IMR-90 (cell line): ENCODE measurements around the gene ASTN2. TPM values are rescaled to one million over a fixed set of nuclear protein-coding genes. Genes with fewer than 3 reads are reported as not detected.

Experiments used
- ATAC-seq: fragments of 200-7000 bp; cut with Tn5 transposase; 2 replicates; pipeline ENCODE4 v1.9.1; 2020; ENCODE audit warnings: low read depth, mild to moderate bottlenecking, moderate library complexity
- BruUV-seq: library from RNA; stranded (reverse); fragments of 400-500 nt; replicated peaks from 2 replicates; lab custom pipeline; 2021; lab: Mats Ljungman, UMichigan
- CTCF ChIA-PET: fragments of 300-600 bp; formaldehyde crosslinking; extraction: SDS; loops from one replicate; lab custom pipeline; 2021; ENCODE audit warnings: antibody characterized with exemption; lab: Yijun Ruan, JAX
- POLR2A ChIA-PET: fragments of 300-600 bp; sonication (Branson Sonifier 250); formaldehyde crosslinking; loops from one replicate; lab custom pipeline; 2022; ENCODE audit warnings: antibody characterized with exemption; ENCODE audit not compliant: unreplicated experiment; lab: Charles Lee
- DNase-seq: peaks from one replicate; pipeline ENCODE4 v3.0.0; 2013
- H2AFZ ChIP-seq: replicated peaks from 2 replicates; pipeline ENCODE3; 2013; ENCODE audit warnings: low read length, mild to moderate bottlenecking; ENCODE audit not compliant: poor library complexity
- H2AK5ac ChIP-seq: 2 replicates; pipeline ENCODE4 v1.6.1; 2013; ENCODE audit warnings: low read depth, low read length, inconsistent platforms
- H2AK9ac ChIP-seq: replicated peaks from 2 replicates; pipeline ENCODE3; 2013; ENCODE audit warnings: mild to moderate bottlenecking, low read depth, low read length, moderate library complexity; ENCODE audit not compliant: poor library complexity
- H2BK120ac ChIP-seq: 2 replicates; pipeline ENCODE4 v1.6.1; 2013; ENCODE audit warnings: low read depth, low read length, inconsistent platforms
- H2BK15ac ChIP-seq: 3 replicates; pipeline ENCODE4 v1.6.1; 2013; ENCODE audit warnings: low read depth, low read length, inconsistent platforms
- H2BK20ac ChIP-seq: 2 replicates; pipeline ENCODE4 v1.6.1; 2013; ENCODE audit warnings: low read depth, mild to moderate bottlenecking, inconsistent platforms, low read length, moderate library complexity
- H2BK5ac ChIP-seq: 2 replicates; pipeline ENCODE4 v1.6.1; 2013; ENCODE audit warnings: mild to moderate bottlenecking, low read depth, low read length, inconsistent platforms; ENCODE audit not compliant: poor library complexity, severe bottlenecking
- H3K14ac ChIP-seq: replicated peaks from 2 replicates; pipeline ENCODE4 v1.6.1; 2013; ENCODE audit warnings: low read depth, low read length, inconsistent platforms
- H3K18ac ChIP-seq: 2 replicates; pipeline ENCODE4 v1.6.1; 2013; ENCODE audit warnings: low read depth, low read length, control low read depth
- H3K23ac ChIP-seq: 2 replicates; pipeline ENCODE4 v1.6.1; 2013; ENCODE audit warnings: low read depth, low read length, inconsistent platforms
- H3K27ac ChIP-seq: 2 replicates; pipeline ENCODE4 v1.5.1; 2013; ENCODE audit warnings: mild to moderate bottlenecking, control low read depth, low read length; ENCODE audit not compliant: insufficient read depth
- H3K27me3 ChIP-seq: 2 replicates; pipeline ENCODE4 v1.6.1; 2013; ENCODE audit warnings: low read length; ENCODE audit not compliant: control insufficient read depth, insufficient read depth
- H3K36me3 ChIP-seq: 2 replicates; pipeline ENCODE4 v1.6.1; 2013; ENCODE audit warnings: low read length, mixed read lengths; ENCODE audit not compliant: control insufficient read depth, insufficient read depth
- H3K4ac ChIP-seq: 2 replicates; pipeline ENCODE4 v1.6.1; 2013; ENCODE audit warnings: low read depth, low read length, inconsistent platforms
- H3K4me1 ChIP-seq: 2 replicates; pipeline ENCODE4 v1.6.1; 2013; ENCODE audit warnings: low read length, mixed read lengths; ENCODE audit not compliant: control insufficient read depth, insufficient read depth
- H3K4me2 ChIP-seq: 2 replicates; pipeline ENCODE4 v1.6.1; 2013; ENCODE audit warnings: low read depth, mild to moderate bottlenecking, control low read depth, low read length, moderate library complexity
- H3K4me3 ChIP-seq: 2 replicates; pipeline ENCODE4 v1.5.1; 2013; ENCODE audit warnings: low read depth, mild to moderate bottlenecking, control low read depth, low read length, moderate library complexity; ENCODE audit not compliant: insufficient read depth
- H3K56ac ChIP-seq: 2 replicates; pipeline ENCODE4 v1.6.1; 2013; ENCODE audit warnings: low read length, inconsistent platforms; ENCODE audit not compliant: insufficient read depth; ENCODE audit errors: extremely low read depth
- H3K79me1 ChIP-seq, 2 experiments: 2 replicates each; pipeline ENCODE4 v1.6.1; 2013; ENCODE audit warnings: low read length in 2 of 2, inconsistent platforms in 1 of 2, low read depth in 1 of 2
- H3K9ac ChIP-seq: 2 replicates; pipeline ENCODE4 v1.6.1; 2013; ENCODE audit warnings: low read depth, low read length, control low read depth
- H3K9me1 ChIP-seq: 2 replicates; pipeline ENCODE4 v1.6.1; 2013; ENCODE audit warnings: low read length, inconsistent platforms; ENCODE audit not compliant: insufficient read depth
- H3K9me3 ChIP-seq: 2 replicates; pipeline ENCODE4 v1.6.1; 2013; ENCODE audit warnings: low read length; ENCODE audit not compliant: control insufficient read depth, insufficient read depth
- H4K20me1 ChIP-seq: 2 replicates; pipeline ENCODE4 v1.6.1; 2013; ENCODE audit warnings: low read length, inconsistent platforms; ENCODE audit not compliant: insufficient read depth
- H4K5ac ChIP-seq: 2 replicates; pipeline ENCODE4 v1.6.1; 2013; ENCODE audit warnings: mild to moderate bottlenecking, low read depth, low read length, control low read depth
- H4K8ac ChIP-seq, 2 experiments: 2 replicates each; pipeline ENCODE4 v1.6.1; 2013; ENCODE audit warnings: low read depth in 2 of 2, low read length in 2 of 2, control low read depth in 1 of 2, inconsistent platforms in 1 of 2
- H4K91ac ChIP-seq: 2 replicates; pipeline ENCODE4 v1.6.1; 2013; ENCODE audit warnings: low read depth, low read length, inconsistent platforms; ENCODE audit not compliant: insufficient read depth
- BHLHE40 ChIP-seq: fragments of 150-350 bp; IDR thresholded peaks from 2 replicates; pipeline ENCODE4 v1.6.1; 2016; ENCODE audit warnings: mild to moderate bottlenecking, low read depth, low read length
- CEBPB ChIP-seq: IDR thresholded peaks from 2 replicates; pipeline ENCODE4 v1.6.1; 2012; ENCODE audit warnings: low read depth, low read length, improper control_type of control experiment
- CHD1 ChIP-seq: IDR thresholded peaks from 2 replicates; pipeline ENCODE4 v1.6.1; 2012; ENCODE audit warnings: low read depth, low read length, improper control_type of control experiment
- CTCF ChIP-seq: conservative IDR thresholded peaks from 2 replicates; pipeline ENCODE4 v1.5.1; 2012; ENCODE audit warnings: mild to moderate bottlenecking, low read depth, low read length, improper control_type of control experiment
- ELK1 ChIP-seq: fragments of 150-350 bp; IDR thresholded peaks from 2 replicates; pipeline ENCODE4 v1.6.1; 2016; ENCODE audit warnings: low read depth, mild to moderate bottlenecking, low read length, moderate library complexity, borderline replicate concordance
- FOS ChIP-seq: fragments of 150-350 bp; IDR thresholded peaks from 2 replicates; pipeline ENCODE4 v1.6.1; 2016; ENCODE audit warnings: low read depth, low read length
- MAFK ChIP-seq: IDR thresholded peaks from 2 replicates; pipeline ENCODE4 v1.6.1; 2012; ENCODE audit warnings: low read depth, low read length, improper control_type of control experiment
- MAZ ChIP-seq: IDR thresholded peaks from 2 replicates; pipeline ENCODE4 v1.6.1; 2012; ENCODE audit warnings: low read depth, mild to moderate bottlenecking, low read length, improper control_type of control experiment, moderate library complexity, borderline replicate concordance
- MXI1 ChIP-seq: IDR thresholded peaks from 2 replicates; pipeline ENCODE4 v1.6.1; 2012; ENCODE audit warnings: low read depth, mild to moderate bottlenecking, low read length, moderate library complexity, borderline replicate concordance
- NFE2L2 ChIP-seq: fragments of 150-350 bp; IDR thresholded peaks from 2 replicates; pipeline ENCODE4 v1.6.1; 2016; ENCODE audit warnings: low read depth, mild to moderate bottlenecking, low read length
- POLR2A ChIP-seq: IDR thresholded peaks from 2 replicates; pipeline ENCODE4 v1.6.1; 2012; ENCODE audit warnings: mild to moderate bottlenecking, low read depth, low read length
- RAD21 ChIP-seq: IDR thresholded peaks from 2 replicates; pipeline ENCODE4 v1.6.1; 2012; ENCODE audit warnings: low read length, improper control_type of control experiment
- RCOR1 ChIP-seq: IDR thresholded peaks from 2 replicates; pipeline ENCODE4 v1.6.1; 2012; ENCODE audit warnings: mild to moderate bottlenecking, low read length, improper control_type of control experiment; ENCODE audit not compliant: insufficient replicate concordance
- RFX5 ChIP-seq: IDR thresholded peaks from 2 replicates; pipeline ENCODE4 v1.8.0; 2012; ENCODE audit warnings: low read depth, mild to moderate bottlenecking, low read length, moderate library complexity
- SMC3 ChIP-seq: fragments of 150-350 bp; IDR thresholded peaks from 2 replicates; pipeline ENCODE4 v1.6.1; 2016; ENCODE audit warnings: low read depth, mild to moderate bottlenecking, antibody characterized with exemption, low read length, moderate library complexity
- USF2 ChIP-seq: fragments of 150-350 bp; IDR thresholded peaks from 2 replicates; pipeline ENCODE4 v1.6.1; 2017; ENCODE audit warnings: mild to moderate bottlenecking, antibody characterized with exemption, low read length, low read depth
- WGBS, 2 experiments: methylation state at CpG; one replicate each; pipeline versions ENCODE4 v1.1.5 to v1.1.7; 2013; ENCODE audit warnings: missing lambda C conversion rate in 2 of 2; ENCODE audit not compliant: insufficient read length in 1 of 2; ENCODE audit errors: extremely low coverage in 2 of 2; 5-methylcytosine and 5-hydroxymethylcytosine counted together
- dilution Hi-C: fragments of 300-500 bp; cut with HindIII; formaldehyde crosslinking; loops from one replicate; pipeline ENCODE4 v1.14.3; 2018; ENCODE audit warnings: low sequenced_read_pairs; ENCODE audit not compliant: unreplicated experiment
- in situ Hi-C: fragments of 300-500 bp; cut with MboI; formaldehyde crosslinking; loops from 3 replicates; pipeline ENCODE4 v1.14.3; 2019; ENCODE audit warnings: low sequenced_read_pairs, inconsistent platforms, mixed read lengths
- intact Hi-C: fragments of 100-400 bp; cut with micrococcal nuclease; formaldehyde crosslinking; loops from 2 replicates; pipeline ENCODE4 v1.10.0; 2022
- polyA plus RNA-seq, 3 experiments: library from polyadenylated mRNA; depleted of rRNA; stranded (reverse); fragments of >200 nt; gene quantifications; 2 replicates each; pipeline ENCODE4 v1.2.3, GENCODE V29; 2012; ENCODE audit warnings: low replicate concordance in 1 of 3
- total RNA-seq: library from RNA; depleted of rRNA; stranded (reverse); fragments of >200 nt; gene quantifications from 2 replicates; pipeline ENCODE4 v1.2.3, GENCODE V29; 2012

The ASTN2 gene
- total and polyA plus RNA-seq, 2 of the 4 experiments (the other 2 are of a cell fraction) = 3.8 to 6.8 TPM

- in situ Hi-C loops = no loop called here
- Histone ChIP-seq H3K4me3 (no peak overlapping the region), H2BK120ac (no peak overlapping the region), H3K23ac (no peak overlapping the region), H3K4me2 (no peak overlapping the region), H2BK5ac (no peak overlapping the region), H2AK5ac (no peak overlapping the region), H3K9me3 (no peaks in the 10 kb centered on the region), H3K9ac (no peak overlapping the region), H3K79me1 (no peaks in the 10 kb centered on the region), H3K4ac (no peak overlapping the region), H2AK9ac (no peak overlapping the region), H3K18ac (no peak overlapping the region), H4K91ac (no peak overlapping the region), H4K20me1 (no peaks in the 10 kb centered on the region), H3K14ac (no peak overlapping the region), H3K56ac (no peak overlapping the region), H4K8ac (no peak overlapping the region), H2BK15ac (no peak overlapping the region), H4K5ac (no peak overlapping the region), H2AFZ (no peak overlapping the region), H3K4me1 (no peaks in the 10 kb centered on the region), H3K27me3 (no peaks in the 10 kb centered on the region), H3K9me1 (no peaks in the 10 kb centered on the region), H3K36me3 (no peaks in the 10 kb centered on the region), H2BK20ac (no peak overlapping the region), H3K27ac (no peak overlapping the region)
- DNase-seq (no peak), ATAC-seq (no peak)
- no TSS peak for BruUV-seq
- POLR2A ChIA-PET = no interaction called here
- intact Hi-C loops = no loop called here
- dilution Hi-C loops = no loop called here
- TF ChIP-seq CEBPB (no peak), MAZ (no peak), CHD1 (no peak), RCOR1 (no peak), MAFK (no peak), USF2 (no peak), POLR2A (no peak), CTCF (no peak), BHLHE40 (no peak), RAD21 (no peak), ELK1 (no peak), RFX5 (no peak), SMC3 (no peak), NFE2L2 (no peak), FOS (no peak), MXI1 (no peak)
- CTCF ChIA-PET = no interaction called here
- no CpG with 5 or more reads among the region's 1 CpG for WGBS, 2 experiments
Observed at GRCh38 chr9:116990592-116990991, 424.3 kb downstream of the ASTN2 start.
